H1 (cell line): ENCODE data around the gene KCNQ1. TPM values are rescaled to one million over a fixed set of nuclear protein-coding genes. Genes with fewer than 3 reads are reported as not detected.

ENCODE experiments used
- CTCF ChIA-PET: fragments of 300-600 bp; sonication (Branson Sonifier 250); formaldehyde crosslinking; loops from one replicate; lab custom pipeline; 2021; ENCODE audit not compliant: partially characterized antibody; lab: Charles Lee
- POLR2A ChIA-PET: fragments of 300-600 bp; sonication (Branson Sonifier 250); formaldehyde crosslinking; loops from one replicate; lab custom pipeline; 2021; ENCODE audit warnings: inconsistent platforms; ENCODE audit not compliant: partially characterized antibody; lab: Charles Lee
- DNase-seq, 2 experiments: peaks; one replicate each; pipeline versions ENCODE4 v3.0.0 to v3.0.0-alpha.2; 2010 to 2022; ENCODE audit warnings: low spot score in 2 of 2, low read depth in 1 of 2, mixed read lengths in 1 of 2
- FAIRE-seq: peaks from 2 replicates; lab custom pipeline; 2011; peaks lifted over from hg19 to GRCh38; lab: Jason Lieb, UNC
- H2AFZ ChIP-seq: 2 replicates; pipeline ENCODE4 v1.8.1; 2012; ENCODE audit warnings: low read length, inconsistent platforms
- H2AK5ac ChIP-seq: 2 replicates; pipeline ENCODE4 v1.6.1; 2013; ENCODE audit warnings: low read depth, low read length
- H2BK120ac ChIP-seq: replicated peaks from 2 replicates; pipeline ENCODE3; 2013; ENCODE audit warnings: low read depth, low read length, inconsistent platforms
- H2BK12ac ChIP-seq: 2 replicates; pipeline ENCODE4 v1.6.1; 2013; ENCODE audit warnings: low read depth, low read length
- H2BK15ac ChIP-seq: 2 replicates; pipeline ENCODE4 v1.6.1; 2013; ENCODE audit warnings: low read length
- H2BK20ac ChIP-seq: 2 replicates; pipeline ENCODE4 v1.6.1; 2013; ENCODE audit warnings: low read length
- H2BK5ac ChIP-seq: 2 replicates; pipeline ENCODE4 v1.6.1; 2013; ENCODE audit warnings: low read depth, low read length
- H3K14ac ChIP-seq: 2 replicates; pipeline ENCODE4 v1.6.1; 2013; ENCODE audit warnings: inconsistent platforms; ENCODE audit not compliant: insufficient read length
- H3K18ac ChIP-seq: 2 replicates; pipeline ENCODE4 v1.6.1; 2013; ENCODE audit warnings: low read length; ENCODE audit errors: extremely low read depth
- H3K23ac ChIP-seq: 2 replicates; pipeline ENCODE4 v1.6.1; 2013; ENCODE audit warnings: inconsistent platforms; ENCODE audit not compliant: insufficient read length
- H3K23me2 ChIP-seq: 2 replicates; pipeline ENCODE4 v1.6.1; 2013; ENCODE audit warnings: low read depth, low read length
- H3K27ac ChIP-seq: 2 replicates; pipeline ENCODE4 v1.6.1; 2011; ENCODE audit warnings: low read depth, low read length, inconsistent platforms
- H3K27me3 ChIP-seq, 4 experiments: replicated peaks in 1 of 4; 1 replicate in 1 of 4; 2 replicates in 3 of 4; pipeline versions ENCODE4 v1.6.1 to v1.8.1; 2011 to 2013; ENCODE audit warnings: low read length in 3 of 4, mild to moderate bottlenecking in 3 of 4, inconsistent platforms in 2 of 4, mixed read lengths in 2 of 4, moderate library complexity in 1 of 4; ENCODE audit not compliant: control insufficient read depth in 3 of 4, insufficient read depth in 3 of 4; ENCODE audit errors: extremely low read depth in 1 of 4
- H3K36me3 ChIP-seq, 4 experiments: 2 replicates each; pipeline versions ENCODE4 v1.6.1 to v1.8.1; 2011 to 2013; ENCODE audit warnings: mild to moderate bottlenecking in 4 of 4, low read length in 3 of 4, moderate library complexity in 2 of 4, control low read depth in 1 of 4, inconsistent platforms in 1 of 4; ENCODE audit not compliant: insufficient read depth in 4 of 4, control insufficient read depth in 2 of 4
- H3K4ac ChIP-seq: replicated peaks from 2 replicates; pipeline ENCODE3; 2013; ENCODE audit warnings: low read length, low read depth, mixed read lengths, inconsistent platforms; ENCODE audit not compliant: insufficient read length
- H3K4me1 ChIP-seq, 4 experiments: replicated peaks in 1 of 4; 1 replicate in 1 of 4; 2 replicates in 3 of 4; pipeline versions ENCODE4 v1.6.1 to v1.8.1; 2011 to 2013; ENCODE audit warnings: low read length in 3 of 4, inconsistent platforms in 2 of 4, mixed read lengths in 1 of 4; ENCODE audit not compliant: insufficient read depth in 4 of 4, control insufficient read depth in 3 of 4
- H3K4me2 ChIP-seq, 2 experiments: 2 replicates each; pipeline versions ENCODE4 v1.6.1 to v1.8.1; 2011 to 2013; ENCODE audit warnings: low read depth in 2 of 2, low read length in 2 of 2, control low read depth in 1 of 2, inconsistent platforms in 1 of 2, mild to moderate bottlenecking in 1 of 2; ENCODE audit not compliant: insufficient read depth in 1 of 2
- H3K4me3 ChIP-seq, 4 experiments: fragments of 200-600, 300-600 bp in 1 of 4; sonication (generic), shearing (Covaris generic), sonication (Bioruptor Twin) in 1 of 4; 2 replicates each; pipeline versions ENCODE4 v1.5.1 to v1.8.1; 2011 to 2016; ENCODE audit warnings: low read length in 4 of 4, low read depth in 3 of 4, control low read depth in 2 of 4, inconsistent platforms in 2 of 4, mild to moderate bottlenecking in 2 of 4, mixed read lengths in 1 of 4, moderate library complexity in 1 of 4; ENCODE audit not compliant: insufficient read depth in 2 of 4; ENCODE audit errors: extremely low read depth in 1 of 4
- H3K56ac ChIP-seq: replicated peaks from 2 replicates; pipeline ENCODE3; 2013; ENCODE audit warnings: low read depth, mild to moderate bottlenecking, mixed read lengths, low read length, inconsistent platforms; ENCODE audit not compliant: insufficient read length
- H3K79me1 ChIP-seq: 2 replicates; pipeline ENCODE4 v1.6.1; 2013; ENCODE audit warnings: low read depth, low read length, control low read depth
- H3K79me2 ChIP-seq, 2 experiments: 2 replicates each; pipeline versions ENCODE4 v1.6.1 to v1.8.1; 2012 to 2013; ENCODE audit warnings: low read length in 2 of 2, mild to moderate bottlenecking in 2 of 2, inconsistent platforms in 1 of 2; ENCODE audit not compliant: insufficient read depth in 2 of 2, control insufficient read depth in 1 of 2
- H3K9ac ChIP-seq, 4 experiments: replicated peaks in 1 of 4; 1 replicate in 1 of 4; 2 replicates in 3 of 4; pipeline versions ENCODE4 v1.6.1 to v1.8.1; 2011 to 2013; ENCODE audit warnings: low read depth in 3 of 4, low read length in 3 of 4, control low read depth in 2 of 4, mild to moderate bottlenecking in 2 of 4, moderate library complexity in 2 of 4, inconsistent platforms in 1 of 4; ENCODE audit errors: extremely low read depth in 1 of 4
- H3K9me3 ChIP-seq, 2 experiments: 2 replicates each; pipeline versions ENCODE4 v1.6.1 to v1.8.1; 2012 to 2013; ENCODE audit warnings: mild to moderate bottlenecking in 2 of 2, moderate library complexity in 2 of 2, control low read depth in 1 of 2, inconsistent platforms in 1 of 2, low read depth in 1 of 2, low read length in 1 of 2, mixed read lengths in 1 of 2; ENCODE audit not compliant: insufficient read depth in 2 of 2
- H4K20me1 ChIP-seq, 2 experiments: replicated peaks in 1 of 2; 2 replicates each; pipeline versions ENCODE3 to v1.8.1; 2011 to 2013; ENCODE audit warnings: inconsistent platforms in 2 of 2, low read length in 2 of 2, mild to moderate bottlenecking in 1 of 2; ENCODE audit not compliant: insufficient read depth in 2 of 2, control insufficient read depth in 1 of 2
- H4K5ac ChIP-seq: 2 replicates; pipeline ENCODE4 v1.6.1; 2013; ENCODE audit warnings: low read length, low read depth, mixed read lengths, inconsistent platforms; ENCODE audit not compliant: insufficient read length
- H4K8ac ChIP-seq: 2 replicates; pipeline ENCODE4 v1.8.0; 2013; ENCODE audit warnings: mild to moderate bottlenecking, moderate library complexity, low read length, inconsistent platforms; ENCODE audit not compliant: insufficient read depth; ENCODE audit errors: extremely low read depth
- H4K91ac ChIP-seq: replicated peaks from 2 replicates; pipeline ENCODE3; 2013; ENCODE audit warnings: low read length, mixed read lengths, inconsistent platforms; ENCODE audit not compliant: insufficient read length
- CTCF ChIP-seq, 3 experiments: IDR thresholded peaks; 1 replicate in 2 of 3; 2 replicates in 1 of 3; pipeline versions ENCODE4 v1.5.1 to v1.6.1; 2011; ENCODE audit warnings: low read length in 3 of 3, mild to moderate bottlenecking in 3 of 3, inconsistent platforms in 2 of 3, low read depth in 1 of 3, moderate library complexity in 1 of 3; ENCODE audit not compliant: insufficient read depth in 1 of 3; ENCODE audit errors: control extremely low read depth in 1 of 3
- KDM1A ChIP-seq: fragments of 200-600, 300-600 bp; sonication (generic); IDR thresholded peaks from 2 replicates; pipeline ENCODE4 v1.7.1; 2016; ENCODE audit warnings: mild to moderate bottlenecking, low read length, borderline replicate concordance
- PHF8 ChIP-seq: fragments of 200-600 bp; sonication (generic); conservative IDR thresholded peaks from 2 replicates; pipeline ENCODE4 v1.7.1; 2012; ENCODE audit warnings: low read depth, mild to moderate bottlenecking, inconsistent platforms, low read length, moderate library complexity
- POU5F1 ChIP-seq: IDR thresholded peaks from 2 replicates; pipeline ENCODE4 v1.6.1; 2011; ENCODE audit warnings: low read depth, mild to moderate bottlenecking, low read length, moderate library complexity
- RAD21 ChIP-seq, 2 experiments: IDR thresholded peaks in 1 of 2; conservative IDR thresholded peaks in 1 of 2; 2 replicates each; pipeline ENCODE4 v1.6.1; 2011; ENCODE audit warnings: low read depth in 2 of 2, low read length in 2 of 2, improper control_type of control experiment in 1 of 2, inconsistent platforms in 1 of 2, mild to moderate bottlenecking in 1 of 2, moderate library complexity in 1 of 2
- RNF2 ChIP-seq: fragments of 200-900, 300-1000 bp; sonication (generic); IDR thresholded peaks from 2 replicates; pipeline ENCODE4 v1.7.1; 2016; ENCODE audit warnings: borderline replicate concordance, low read depth, mild to moderate bottlenecking, antibody characterized with exemption, low read length; ENCODE audit not compliant: poor library complexity, severe bottlenecking; ENCODE audit errors: missing control alignments
- SUZ12 ChIP-seq: fragments of 200-600 bp; sonication (generic); IDR thresholded peaks from 2 replicates; pipeline ENCODE4 v1.6.1; 2012; ENCODE audit warnings: mild to moderate bottlenecking, inconsistent platforms, low read length, moderate library complexity, mixed read lengths
- TBP ChIP-seq: IDR thresholded peaks from 2 replicates; pipeline ENCODE4 v1.6.1; 2011; ENCODE audit warnings: low read depth, low read length, improper control_type of control experiment
- TEAD4 ChIP-seq: IDR thresholded peaks from 2 replicates; pipeline ENCODE4 v1.6.1; 2012; ENCODE audit warnings: low read depth, low read length, inconsistent platforms, mixed read lengths
- ZNF274 ChIP-seq: IDR thresholded peaks from 2 replicates; pipeline ENCODE4 v1.7.0; 2012; ENCODE audit warnings: low read length, borderline replicate concordance; ENCODE audit errors: extremely low read depth
- WGBS, 2 experiments: shearing (Covaris generic) in 1 of 2; methylation state at CpG; one replicate each; pipeline versions ENCODE4 v1.1.6 to v1.1.7; 2013 to 2015; ENCODE audit warnings: low lambda C conversion rate in 2 of 2, mixed read lengths in 2 of 2, inconsistent platforms in 1 of 2, low coverage in 1 of 2, missing lambda C conversion rate in 1 of 2; ENCODE audit not compliant: insufficient replicate concordance in 2 of 2, insufficient coverage in 1 of 2, insufficient read length in 1 of 2; ENCODE audit errors: extremely low coverage in 1 of 2, missing lambda C conversion rate in 1 of 2; 5-methylcytosine and 5-hydroxymethylcytosine counted together
- polyA plus RNA-seq, 7 experiments: library from polyadenylated mRNA; depleted of rRNA in 3 of 7; stranded (reverse) in 5 of 7; unstranded in 2 of 7; fragments of >200 nt in 5 of 7; fragments of 200-250 nt in 2 of 7; gene quantifications; 1 replicate in 5 of 7; 2 replicates in 1 of 7; 4 replicates in 1 of 7; pipeline versions ENCODE4 v1.2.1 to v1.2.3, GENCODE V29; 2011 to 2013; ENCODE audit warnings: missing spikeins in 2 of 7, mixed read lengths in 2 of 7
- total RNA-seq: library from RNA; stranded (reverse); fragmentation: NEBNext Ultra II Directional; extraction: Animal tissue kit (Norgen Biotek cat#: 25700); gene quantifications from 2 replicates; pipeline ENCODE4 v1.2.1, GENCODE V29; 2021

Gene KCNQ1
- total and polyA plus RNA-seq, 2 of the 8 experiments (the other 6 are each of a cell fraction or from before 2014, with no cell fraction given), result 1.9 to 2.0 TPM

- H3K79me1 ChIP-seq, result no peaks in the 10 kb centered on the region
- TF ChIP-seq RAD21 (IDR thresholded peaks at IDR 0.05 in 1 of 2, conservative IDR thresholded peaks at IDR 0.05 in 1 of 2; ENCODE audit: low read depth in 2 of 2, low read length in 2 of 2) (no peak), PHF8 (no peak), RNF2 (no peak), SUZ12 (no peak), KDM1A (no peak), TBP (no peak), TEAD4 (no peak), ZNF274 (no peak), POU5F1 (no peak), CTCF (IDR thresholded peaks at IDR 0.05; ENCODE audit: control extremely low read depth in 1 of 3, insufficient read depth in 1 of 3, low read depth in 1 of 3, low read length in 3 of 3) (no peak)
- H3K4me2 ChIP-seq, result no peak overlapping the region
- no peak overlapping the region for H4K5ac ChIP-seq
- ChIA-PET CTCF (no interaction called here), POLR2A (no interaction called here)
- H3K4me1 ChIP-seq, result no peaks in the 10 kb centered on the region
- H2BK15ac ChIP-seq, result no peak overlapping the region
- no peak overlapping the region for H2BK5ac ChIP-seq
- no peak overlapping the region for H3K27ac ChIP-seq
- H3K23me2 ChIP-seq, result no peaks in the 10 kb centered on the region
- WGBS, 2 experiments, result 95% methylated on average over 2 of the region's 2 CpGs; no CpG with 5 or more reads in 1 of the 2 experiments
- H2BK12ac ChIP-seq, result no peak overlapping the region
- no peak overlapping the region for H3K9ac ChIP-seq
- H2AK5ac ChIP-seq, result no peak overlapping the region
- peaks cover 82 to 84% of the 10 kb centered on the region in 2 experiments for H3K9me3 ChIP-seq
- no peaks in the 10 kb centered on the region for H3K79me2 ChIP-seq
- no peak overlapping the region for H2BK20ac ChIP-seq
- DNase-seq, result no peak
- peak overlapping the region in 1 of 4 experiments; percentile 17; a peak in 1 of 8 replicates for H3K4me3 ChIP-seq
- H3K18ac ChIP-seq, result no peak overlapping the region
- H3K56ac ChIP-seq, result no peak overlapping the region
- peaks cover 0 to 10% (median 0%) of the 10 kb centered on the region in 4 experiments; a peak in 1 of 8 replicates for H3K36me3 ChIP-seq
- no peak for FAIRE-seq
- no peak overlapping the region for H2BK120ac ChIP-seq
- peaks cover 9 to 53% (median 41%) of the 10 kb centered on the region in 4 experiments for H3K27me3 ChIP-seq
- no peaks in the 10 kb centered on the region for H4K20me1 ChIP-seq
- H2AFZ ChIP-seq, result no peak overlapping the region
- H4K91ac ChIP-seq, result no peak overlapping the region
- H4K8ac ChIP-seq, result no peak overlapping the region
- no peak overlapping the region for H3K4ac ChIP-seq
- no peak overlapping the region for H3K14ac ChIP-seq
- no peak overlapping the region for H3K23ac ChIP-seq
Observed at GRCh38 chr11:2650343-2650867, 205.6 kb downstream of the KCNQ1 start.
